ENCODE measurements around the gene MAVS. TPM values are rescaled to one million over a fixed set of nuclear protein-coding genes. Genes with fewer than 3 reads are reported as not detected.

MAVS gene
- total and polyA plus RNA-seq, 9 of the 15 experiments (the other 6 are each of a cell fraction or from before 2014, with no cell fraction given): 1.6 to 22.0 (median 11.3) TPM

GRCh38 chr20:3820048-3820900 lies 26.4 kb upstream of the MAVS start, which contains the start of gene AP5S1 (continued):
- TF ChIP-seq HINFP (tag; conservative IDR thresholded peaks at IDR 0.05; ENCODE audit: low read depth): no peak
- peak; percentile 75; the same call in 1 of the 2 replicates for TF ChIP-seq ETV5 (CRISPR knock-in tag; IDR thresholded peaks at IDR 0.05; ENCODE audit: low read depth)
- TF ChIP-seq CHCHD3 (CRISPR knock-in tag; IDR thresholded peaks at IDR 0.05): no peak
- TF ChIP-seq SMAD2 (IDR thresholded peaks at IDR 0.05; ENCODE audit: low read depth, low read length): no peak
- TF ChIP-seq NFE2 (IDR thresholded peaks at IDR 0.05; ENCODE audit: low read depth): 0 out of 2 replicates have a peak, but pooled peaks have one; percentile 7
- TF ChIP-seq, protein P1, sequence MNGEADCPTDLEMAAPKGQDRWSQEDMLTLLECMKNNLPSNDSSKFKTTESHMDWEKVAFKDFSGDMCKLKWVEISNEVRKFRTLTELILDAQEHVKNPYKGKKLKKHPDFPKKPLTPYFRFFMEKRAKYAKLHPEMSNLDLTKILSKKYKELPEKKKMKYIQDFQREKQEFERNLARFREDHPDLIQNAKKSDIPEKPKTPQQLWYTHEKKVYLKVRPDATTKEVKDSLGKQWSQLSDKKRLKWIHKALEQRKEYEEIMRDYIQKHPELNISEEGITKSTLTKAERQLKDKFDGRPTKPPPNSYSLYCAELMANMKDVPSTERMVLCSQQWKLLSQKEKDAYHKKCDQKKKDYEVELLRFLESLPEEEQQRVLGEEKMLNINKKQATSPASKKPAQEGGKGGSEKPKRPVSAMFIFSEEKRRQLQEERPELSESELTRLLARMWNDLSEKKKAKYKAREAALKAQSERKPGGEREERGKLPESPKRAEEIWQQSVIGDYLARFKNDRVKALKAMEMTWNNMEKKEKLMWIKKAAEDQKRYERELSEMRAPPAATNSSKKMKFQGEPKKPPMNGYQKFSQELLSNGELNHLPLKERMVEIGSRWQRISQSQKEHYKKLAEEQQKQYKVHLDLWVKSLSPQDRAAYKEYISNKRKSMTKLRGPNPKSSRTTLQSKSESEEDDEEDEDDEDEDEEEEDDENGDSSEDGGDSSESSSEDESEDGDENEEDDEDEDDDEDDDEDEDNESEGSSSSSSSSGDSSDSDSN (IDR thresholded peaks at IDR 0.05; ENCODE audit: borderline replicate concordance in 1 of 2, low read depth in 2 of 2, low read length in 2 of 2): peak; percentile 98 to 99
- no peak for TF ChIP-seq XRCC4 (IDR thresholded peaks at IDR 0.05; ENCODE audit: extremely low read depth, insufficient read depth, insufficient read length)
- TF ChIP-seq FOXM1 (IDR thresholded peaks at IDR 0.05; ENCODE audit: low read depth): no peak
- peak; percentile 93 for TF ChIP-seq FOXM1 (CRISPR knock-in tag; IDR thresholded peaks at IDR 0.05; ENCODE audit: low read depth)
- TF ChIP-seq TAF1 (IDR thresholded peaks at IDR 0.05; ENCODE audit: control insufficient read depth, extremely low read depth, insufficient read depth, low read length, severe bottlenecking): peak; percentile 39
- TF ChIP-seq, protein P2, sequence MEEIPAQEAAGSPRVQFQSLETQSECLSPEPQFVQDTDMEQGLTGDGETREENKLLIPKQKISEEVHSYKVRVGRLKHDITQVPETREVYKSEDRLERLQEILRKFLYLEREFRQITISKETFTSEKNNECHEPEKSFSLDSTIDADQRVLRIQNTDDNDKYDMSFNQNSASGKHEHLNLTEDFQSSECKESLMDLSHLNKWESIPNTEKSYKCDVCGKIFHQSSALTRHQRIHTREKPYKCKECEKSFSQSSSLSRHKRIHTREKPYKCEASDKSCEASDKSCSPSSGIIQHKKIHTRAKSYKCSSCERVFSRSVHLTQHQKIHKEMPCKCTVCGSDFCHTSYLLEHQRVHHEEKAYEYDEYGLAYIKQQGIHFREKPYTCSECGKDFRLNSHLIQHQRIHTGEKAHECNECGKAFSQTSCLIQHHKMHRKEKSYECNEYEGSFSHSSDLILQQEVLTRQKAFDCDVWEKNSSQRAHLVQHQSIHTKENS (CRISPR knock-in tag; IDR thresholded peaks at IDR 0.05): no peak
- TF ChIP-seq FOXJ2 (tag; IDR thresholded peaks at IDR 0.05): no peak
- peak; percentile 69 for TF ChIP-seq HNRNPLL (IDR thresholded peaks at IDR 0.05; ENCODE audit: low read depth, low read length, poor library complexity, severe bottlenecking)
- TF ChIP-seq MYBL2 (IDR thresholded peaks at IDR 0.05; ENCODE audit: low read depth): no peak
- TF ChIP-seq MYBL2 (CRISPR knock-in tag; IDR thresholded peaks at IDR 0.05; ENCODE audit: borderline replicate concordance): no peak
- peak; percentile 40; the same call in 1 of the 2 replicates for TF ChIP-seq RNF2 (IDR thresholded peaks at IDR 0.05)
- TF ChIP-seq, protein P3, sequence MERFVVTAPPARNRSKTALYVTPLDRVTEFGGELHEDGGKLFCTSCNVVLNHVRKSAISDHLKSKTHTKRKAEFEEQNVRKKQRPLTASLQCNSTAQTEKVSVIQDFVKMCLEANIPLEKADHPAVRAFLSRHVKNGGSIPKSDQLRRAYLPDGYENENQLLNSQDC (CRISPR knock-in tag; IDR thresholded peaks at IDR 0.05): no peak
- no peak for TF ChIP-seq FUS (optimal IDR thresholded peaks at IDR 0.05; ENCODE audit: low read depth, low read length)
- TF ChIP-seq ELF2 (CRISPR knock-in tag; IDR thresholded peaks at IDR 0.05): no peak
- no peak for TF ChIP-seq TEAD4 (IDR thresholded peaks at IDR 0.05; ENCODE audit: low read length)
- TF ChIP-seq TEAD4 (CRISPR knock-in tag; IDR thresholded peaks at IDR 0.05; ENCODE audit: borderline replicate concordance): no peak
- TF ChIP-seq, protein P4, sequence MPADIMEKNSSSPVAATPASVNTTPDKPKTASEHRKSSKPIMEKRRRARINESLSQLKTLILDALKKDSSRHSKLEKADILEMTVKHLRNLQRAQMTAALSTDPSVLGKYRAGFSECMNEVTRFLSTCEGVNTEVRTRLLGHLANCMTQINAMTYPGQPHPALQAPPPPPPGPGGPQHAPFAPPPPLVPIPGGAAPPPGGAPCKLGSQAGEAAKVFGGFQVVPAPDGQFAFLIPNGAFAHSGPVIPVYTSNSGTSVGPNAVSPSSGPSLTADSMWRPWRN (IDR thresholded peaks at IDR 0.05; ENCODE audit: low read depth): no peak
